Fibroblast of peridontal ligament (primary cell): ENCODE results near the gene BICDL1.
"Not testable (repeated sequence)": the region's sequence is repeated elsewhere in the genome, so short reads cannot be mapped to it uniquely, and the experiment has no call there.

Experiments used
- DNase-seq: peaks from one replicate; pipeline ENCODE4 v3.0.0-alpha.2; 2010; ENCODE audit errors: extremely low read depth

The BICDL1 gene

GRCh38 chr12:119988472-119989360 lies at the start of gene BICDL1:
TSS of gene BICDL1 (plus strand) at chr12:119989236. CDS start at chr12:119989869, 633 bp downstream.
- peak; percentile 26 for DNase-seq

GRCh38 chr12:119940897-119941296 lies 48.1 kb upstream of the BICDL1 start:
- peak; percentile 54 for DNase-seq

GRCh38 chr12:119942386-119942785 lies 46.6 kb upstream of the BICDL1 start:
- no peak for DNase-seq

- DNase-seq = no peak
Observed at GRCh38 chr12:119946213-119946612, 42.8 kb upstream of the BICDL1 start.

GRCh38 chr12:119949145-119949544 lies 39.9 kb upstream of the BICDL1 start:
- DNase-seq = no peak

- DNase-seq = no peak
Observed at GRCh38 chr12:119949594-119949993, 39.4 kb upstream of the BICDL1 start.

- DNase-seq = no peak
Observed at GRCh38 chr12:119956047-119956446, 33.0 kb upstream of the BICDL1 start.

GRCh38 chr12:119957135-119957534 lies 31.9 kb upstream of the BICDL1 start:
- DNase-seq = no peak

- no peak for DNase-seq
Observed at GRCh38 chr12:119959435-119959834, 29.6 kb upstream of the BICDL1 start.

GRCh38 chr12:119964123-119964522 lies 24.9 kb upstream of the BICDL1 start:
- DNase-seq = no peak

GRCh38 chr12:119964929-119965328 lies 24.1 kb upstream of the BICDL1 start:
- DNase-seq = no peak

- DNase-seq = no peak
Observed at GRCh38 chr12:119980242-119980641, 8.8 kb upstream of the BICDL1 start.

- DNase-seq = not testable (repeated sequence)
Observed at GRCh38 chr12:119980702-119981101, 8.3 kb upstream of the BICDL1 start.

GRCh38 chr12:119989361-119989730 lies 310 bp downstream of the BICDL1 start:
- no peak for DNase-seq

GRCh38 chr12:119989731-119990381 lies 820 bp downstream of the BICDL1 start:
- peak; percentile 47 for DNase-seq

- no peak for DNase-seq
Observed at GRCh38 chr12:119990382-119990874, 1.4 kb downstream of the BICDL1 start.

- DNase-seq = no peak
Observed at GRCh38 chr12:119992129-119992705, 3.2 kb downstream of the BICDL1 start.

GRCh38 chr12:119994892-119995658 lies 6.0 kb downstream of the BICDL1 start:
- no peak for DNase-seq

- no peak for DNase-seq
Observed at GRCh38 chr12:119996417-119996816, 7.4 kb downstream of the BICDL1 start.

- DNase-seq = no peak
Observed at GRCh38 chr12:119998471-119999245, 9.6 kb downstream of the BICDL1 start.

GRCh38 chr12:120000556-120000955 lies 11.5 kb downstream of the BICDL1 start:
- DNase-seq = no peak
